ENCODE results near the gene MTARC1.

The MTARC1 gene

GRCh38 chr1:220755309-220755708, 31.4 kb upstream of the MTARC1 start:
- TF ChIP-seq POLR2AphosphoS5 (IDR thresholded peaks at IDR 0.05; ENCODE audit: low read depth, low read length) (no peak), REST (IDR thresholded peaks at IDR 0.05; ENCODE audit: insufficient read depth in 1 of 2, low read depth in 2 of 2, low read length in 2 of 2) (no peak), TAF1 (IDR thresholded peaks at IDR 0.05; ENCODE audit: borderline replicate concordance, insufficient read depth, low read length) (no peak), FOXP2 (optimal IDR thresholded peaks at IDR 0.05; ENCODE audit: borderline replicate concordance, extremely low read depth, extremely low read length, insufficient read depth) (no peak), SIN3A (IDR thresholded peaks at IDR 0.05; ENCODE audit: borderline replicate concordance, insufficient read depth, low read length) (no peak)

GRCh38 chr1:220757441-220757840, 29.3 kb upstream of the MTARC1 start:
- TF ChIP-seq FOXP2 (optimal IDR thresholded peaks at IDR 0.05; ENCODE audit: borderline replicate concordance, extremely low read depth, extremely low read length, insufficient read depth) (no peak), REST (IDR thresholded peaks at IDR 0.05; ENCODE audit: insufficient read depth in 1 of 2, low read depth in 2 of 2, low read length in 2 of 2) (no peak), TAF1 (IDR thresholded peaks at IDR 0.05; ENCODE audit: borderline replicate concordance, insufficient read depth, low read length) (no peak), POLR2AphosphoS5 (IDR thresholded peaks at IDR 0.05; ENCODE audit: low read depth, low read length) (no peak), SIN3A (IDR thresholded peaks at IDR 0.05; ENCODE audit: borderline replicate concordance, insufficient read depth, low read length) (no peak)

GRCh38 chr1:220759147-220759546, 27.6 kb upstream of the MTARC1 start:
- TF ChIP-seq SIN3A (IDR thresholded peaks at IDR 0.05; ENCODE audit: borderline replicate concordance, insufficient read depth, low read length): no peak
- TF ChIP-seq POLR2AphosphoS5 (IDR thresholded peaks at IDR 0.05; ENCODE audit: low read depth, low read length): no peak
- TF ChIP-seq FOXP2 (optimal IDR thresholded peaks at IDR 0.05; ENCODE audit: borderline replicate concordance, extremely low read depth, extremely low read length, insufficient read depth): no peak

GRCh38 chr1:220761688-220762427, 24.9 kb upstream of the MTARC1 start:
- TF ChIP-seq POLR2AphosphoS5 (IDR thresholded peaks at IDR 0.05; ENCODE audit: low read depth, low read length): no peak
- no peak for TF ChIP-seq SIN3A (IDR thresholded peaks at IDR 0.05; ENCODE audit: borderline replicate concordance, insufficient read depth, low read length)
- TF ChIP-seq TAF1 (IDR thresholded peaks at IDR 0.05; ENCODE audit: borderline replicate concordance, insufficient read depth, low read length): no peak
- no peak for TF ChIP-seq FOXP2 (optimal IDR thresholded peaks at IDR 0.05; ENCODE audit: borderline replicate concordance, extremely low read depth, extremely low read length, insufficient read depth)
- TF ChIP-seq REST (IDR thresholded peaks at IDR 0.05; ENCODE audit: insufficient read depth in 1 of 2, low read depth in 2 of 2, low read length in 2 of 2): no peak

- TF ChIP-seq POLR2AphosphoS5 (IDR thresholded peaks at IDR 0.05; ENCODE audit: low read depth, low read length) (no peak), FOXP2 (optimal IDR thresholded peaks at IDR 0.05; ENCODE audit: borderline replicate concordance, extremely low read depth, extremely low read length, insufficient read depth) (no peak), SIN3A (IDR thresholded peaks at IDR 0.05; ENCODE audit: borderline replicate concordance, insufficient read depth, low read length) (no peak), TAF1 (IDR thresholded peaks at IDR 0.05; ENCODE audit: borderline replicate concordance, insufficient read depth, low read length) (no peak), REST (IDR thresholded peaks at IDR 0.05; ENCODE audit: insufficient read depth in 1 of 2, low read depth in 2 of 2, low read length in 2 of 2) (no peak)
These were observed 22.0 kb upstream of the MTARC1 start for GRCh38 chr1:220764757-220765156.
